Middle frontal gyrus (tissue), 1 donor: ENCODE measurements around the gene TOM1L2.
"Not testable (repeated sequence)": the region's sequence is repeated elsewhere in the genome, so short reads cannot be mapped to it uniquely, and the experiment has no call there.

Experiments used
- DNase-seq: peaks from one replicate; pipeline ENCODE4 v3.0.0-alpha.2; 2015; ENCODE audit warnings: low spot score; ENCODE audit errors: extremely low spot score

Gene TOM1L2

GRCh38 chr17:17924857-17925250 lies 47.3 kb downstream of the TOM1L2 start:
- no peak for DNase-seq

GRCh38 chr17:17924131-17924856 lies 47.9 kb downstream of the TOM1L2 start:
- no peak for DNase-seq

- DNase-seq: no peak
These were observed 50.1 kb downstream of the TOM1L2 start for GRCh38 chr17:17922070-17922614.

- peak; percentile 63 for DNase-seq
These were observed 50.8 kb downstream of the TOM1L2 start for GRCh38 chr17:17921192-17922069.

- peak; percentile 47 for DNase-seq
These were observed 52.8 kb downstream of the TOM1L2 start for GRCh38 chr17:17919169-17920107.

GRCh38 chr17:17917394-17917793 lies 54.8 kb downstream of the TOM1L2 start:
- no peak for DNase-seq

GRCh38 chr17:17915183-17915582 lies 57.0 kb downstream of the TOM1L2 start:
- no peak for DNase-seq

GRCh38 chr17:17913695-17914332 lies 58.4 kb downstream of the TOM1L2 start:
- DNase-seq: no peak

GRCh38 chr17:17912336-17912735 lies 59.9 kb downstream of the TOM1L2 start:
- DNase-seq: not testable (repeated sequence)

- peak; percentile 42 for DNase-seq
These were observed 61.1 kb downstream of the TOM1L2 start for GRCh38 chr17:17911001-17911613.

GRCh38 chr17:17910060-17910459 lies 62.1 kb downstream of the TOM1L2 start:
- DNase-seq: no peak

GRCh38 chr17:17909078-17909477 lies 63.1 kb downstream of the TOM1L2 start:
- DNase-seq: no peak

- no peak for DNase-seq
These were observed 64.7 kb downstream of the TOM1L2 start for GRCh38 chr17:17907469-17907868.

GRCh38 chr17:17906418-17907215 lies 65.6 kb downstream of the TOM1L2 start:
- no peak for DNase-seq

GRCh38 chr17:17905036-17905320 lies 67.2 kb downstream of the TOM1L2 start:
- DNase-seq: no peak

GRCh38 chr17:17904166-17905035 lies 67.8 kb downstream of the TOM1L2 start:
- DNase-seq: no peak

- no peak for DNase-seq
These were observed 69.3 kb downstream of the TOM1L2 start for GRCh38 chr17:17902877-17903276.

- DNase-seq: no peak
These were observed 69.8 kb downstream of the TOM1L2 start for GRCh38 chr17:17902376-17902775.
